Measurements from ENCODE around the gene NR6A1.
A peak's percentile ranks its signal among the peaks of the same experiment; 100 is the strongest.

The NR6A1 gene

DNA sequence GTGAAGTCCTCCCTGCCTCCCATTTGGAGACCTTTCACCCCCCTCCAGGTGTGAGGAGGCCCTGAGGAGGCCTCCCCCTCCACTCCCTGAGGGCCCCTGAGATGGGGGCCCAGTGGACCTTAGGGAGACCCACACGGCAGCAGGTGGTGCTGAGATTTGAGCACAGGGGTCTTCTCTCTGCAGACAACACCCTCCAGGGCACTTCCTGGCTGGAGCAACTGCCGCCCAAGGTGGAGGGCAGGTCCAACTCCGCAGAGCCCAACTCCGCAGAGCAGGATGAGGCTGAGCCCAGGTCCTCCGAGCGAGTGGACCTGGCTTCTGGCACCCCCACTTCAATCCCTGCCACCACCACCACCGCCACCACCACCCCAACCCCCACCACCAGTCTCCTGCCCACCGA, 32.8 kb upstream of the NR6A1 start:
- DNase-seq (ENCODE audit: low read depth): no peak
- TF ChIP-seq, protein P1, sequence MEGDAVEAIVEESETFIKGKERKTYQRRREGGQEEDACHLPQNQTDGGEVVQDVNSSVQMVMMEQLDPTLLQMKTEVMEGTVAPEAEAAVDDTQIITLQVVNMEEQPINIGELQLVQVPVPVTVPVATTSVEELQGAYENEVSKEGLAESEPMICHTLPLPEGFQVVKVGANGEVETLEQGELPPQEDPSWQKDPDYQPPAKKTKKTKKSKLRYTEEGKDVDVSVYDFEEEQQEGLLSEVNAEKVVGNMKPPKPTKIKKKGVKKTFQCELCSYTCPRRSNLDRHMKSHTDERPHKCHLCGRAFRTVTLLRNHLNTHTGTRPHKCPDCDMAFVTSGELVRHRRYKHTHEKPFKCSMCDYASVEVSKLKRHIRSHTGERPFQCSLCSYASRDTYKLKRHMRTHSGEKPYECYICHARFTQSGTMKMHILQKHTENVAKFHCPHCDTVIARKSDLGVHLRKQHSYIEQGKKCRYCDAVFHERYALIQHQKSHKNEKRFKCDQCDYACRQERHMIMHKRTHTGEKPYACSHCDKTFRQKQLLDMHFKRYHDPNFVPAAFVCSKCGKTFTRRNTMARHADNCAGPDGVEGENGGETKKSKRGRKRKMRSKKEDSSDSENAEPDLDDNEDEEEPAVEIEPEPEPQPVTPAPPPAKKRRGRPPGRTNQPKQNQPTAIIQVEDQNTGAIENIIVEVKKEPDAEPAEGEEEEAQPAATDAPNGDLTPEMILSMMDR (conservative IDR thresholded peaks at IDR 0.05; ENCODE audit: low read length): no peak
- no peak overlapping the region for H3K4me3 ChIP-seq (ENCODE audit: low read length)

DNA sequence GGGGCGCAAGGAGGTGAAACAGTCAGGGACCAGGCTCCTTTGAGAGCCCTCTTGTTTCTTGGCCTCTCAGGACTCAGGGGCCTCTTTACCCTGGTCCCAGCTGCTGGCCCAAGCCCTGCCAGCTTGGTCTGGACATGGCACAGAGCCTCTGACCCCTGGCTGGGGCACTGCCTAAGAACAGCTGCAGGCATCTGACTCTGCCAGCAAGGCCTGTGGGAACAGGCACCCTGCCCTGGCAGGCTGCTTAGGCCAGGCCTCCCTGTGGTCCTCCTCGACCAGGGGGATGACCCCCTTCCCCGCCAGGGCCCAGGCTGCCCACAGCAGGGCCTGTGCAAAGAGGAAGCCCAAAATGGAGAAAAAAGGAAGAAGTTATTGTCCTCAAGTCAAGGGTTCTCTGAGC, 31.3 kb upstream of the NR6A1 start:
- DNase-seq (ENCODE audit: low read depth): no peak
- TF ChIP-seq, protein P1 (conservative IDR thresholded peaks at IDR 0.05; ENCODE audit: low read length): no peak
- H3K4me3 ChIP-seq (ENCODE audit: low read length): no peak overlapping the region

DNA sequence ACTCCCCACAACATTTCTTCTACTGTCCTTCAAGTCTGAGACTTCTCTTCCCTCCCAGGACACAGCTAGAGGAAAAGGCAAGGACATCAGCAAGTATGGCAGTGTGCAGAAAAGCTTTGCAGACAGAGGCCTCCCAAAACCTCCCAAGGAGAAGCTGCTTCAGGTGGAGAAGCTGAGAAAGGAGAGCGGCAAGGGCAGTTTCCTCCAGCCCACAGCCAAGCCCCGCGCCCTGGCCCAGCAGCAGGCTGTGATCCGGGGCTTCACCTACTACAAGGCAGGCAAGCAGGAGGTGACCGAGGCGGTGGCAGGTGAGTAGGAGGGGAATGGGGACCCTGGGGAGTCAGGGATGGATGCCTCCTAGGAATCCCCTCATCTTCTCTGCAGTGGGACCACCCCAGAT, 30.2 kb upstream of the NR6A1 start:
- TF ChIP-seq, protein P1 (conservative IDR thresholded peaks at IDR 0.05; ENCODE audit: low read length): no peak
- no peak for DNase-seq (ENCODE audit: low read depth)
- H3K4me3 ChIP-seq (ENCODE audit: low read length): no peak overlapping the region

DNA sequence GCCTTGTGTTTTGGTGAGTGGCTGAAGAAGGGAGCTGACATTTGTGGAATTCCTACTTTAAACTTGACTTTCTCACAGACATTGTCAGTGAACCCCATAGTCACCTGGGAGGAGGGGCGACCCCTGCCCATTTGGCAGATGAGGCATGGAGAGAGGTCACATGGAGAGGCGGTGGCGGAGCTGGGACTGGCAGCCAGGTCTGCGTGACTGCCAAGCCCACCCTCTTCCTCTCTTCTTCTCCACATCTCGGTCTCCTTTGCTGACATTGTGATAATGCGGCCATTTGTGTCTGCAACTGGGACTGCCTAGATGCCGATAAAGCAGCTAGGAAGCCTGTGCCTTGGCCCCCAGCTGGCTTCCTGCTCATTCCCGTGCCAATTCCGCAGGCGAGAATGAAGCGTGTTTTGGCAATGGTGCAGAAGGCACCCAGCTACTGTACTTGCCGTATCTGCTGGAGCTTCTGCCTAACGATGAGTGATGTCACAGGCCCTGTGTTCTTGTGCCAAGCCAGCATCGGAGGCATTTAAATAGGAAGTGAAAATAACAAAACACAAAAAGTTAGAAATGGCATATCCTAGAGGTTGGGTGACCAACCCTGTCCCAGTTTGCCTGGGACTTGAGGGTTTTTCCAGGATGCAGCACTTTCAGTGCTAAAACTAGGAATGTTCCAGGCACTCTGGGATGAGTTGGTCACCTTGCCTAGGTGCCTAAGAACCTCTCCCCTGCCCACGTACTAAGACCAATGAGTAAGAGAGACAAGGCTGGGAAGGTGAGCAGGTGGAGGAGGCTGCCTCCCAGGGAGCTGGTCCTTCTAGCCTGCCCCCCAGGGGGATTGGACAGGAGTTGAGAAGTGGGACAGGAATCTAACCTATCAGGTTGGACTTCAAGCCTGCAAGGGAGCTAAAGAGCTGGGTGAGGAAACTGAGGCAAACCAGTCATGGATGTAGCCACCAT, 29.5 kb upstream of the NR6A1 start:
- TF ChIP-seq, protein P1 (conservative IDR thresholded peaks at IDR 0.05; ENCODE audit: low read length): no peak
- no peak overlapping the region for H3K4me3 ChIP-seq (ENCODE audit: low read length)
- peak; percentile 49 for DNase-seq (ENCODE audit: low read depth)

DNA sequence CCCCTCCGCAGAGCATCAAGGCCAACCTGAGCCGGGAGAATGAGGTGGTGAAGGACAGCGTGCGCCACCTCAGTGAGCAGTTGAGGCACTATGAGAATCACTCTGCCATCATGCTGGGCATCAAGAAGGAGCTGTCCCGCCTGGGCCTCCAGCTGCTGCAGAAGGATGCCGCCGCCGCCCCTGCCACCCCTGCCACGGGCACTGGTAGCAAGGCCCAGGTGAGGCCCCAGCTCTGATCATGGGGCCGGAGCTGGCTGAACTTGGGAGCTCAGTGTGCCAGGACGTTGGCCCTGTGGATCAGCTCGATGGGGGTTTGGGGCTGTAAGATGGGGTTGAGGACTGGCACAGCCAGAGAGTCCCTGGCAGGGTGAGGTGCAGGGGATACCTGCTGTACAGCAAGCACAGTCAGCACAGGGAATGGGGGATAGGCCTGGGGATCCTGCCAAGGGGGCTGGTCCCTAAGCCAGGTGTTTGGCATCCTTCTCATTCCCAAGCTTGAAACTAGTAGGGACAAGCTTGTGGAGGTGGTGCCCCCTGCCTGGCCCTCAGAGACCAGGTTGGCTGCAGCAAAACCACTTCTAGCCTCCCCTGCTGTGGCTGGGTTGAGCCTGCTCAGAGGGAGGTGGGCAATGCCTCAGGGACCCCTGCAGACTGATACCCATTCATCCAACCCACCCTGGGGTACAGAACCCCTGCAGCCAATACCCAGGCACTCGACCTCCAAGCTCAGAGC, 28.3 kb upstream of the NR6A1 start:
- no peak for DNase-seq (ENCODE audit: low read depth)
- H3K4me3 ChIP-seq (ENCODE audit: low read length): no peak overlapping the region
- TF ChIP-seq, protein P1 (conservative IDR thresholded peaks at IDR 0.05; ENCODE audit: low read length): no peak

DNA sequence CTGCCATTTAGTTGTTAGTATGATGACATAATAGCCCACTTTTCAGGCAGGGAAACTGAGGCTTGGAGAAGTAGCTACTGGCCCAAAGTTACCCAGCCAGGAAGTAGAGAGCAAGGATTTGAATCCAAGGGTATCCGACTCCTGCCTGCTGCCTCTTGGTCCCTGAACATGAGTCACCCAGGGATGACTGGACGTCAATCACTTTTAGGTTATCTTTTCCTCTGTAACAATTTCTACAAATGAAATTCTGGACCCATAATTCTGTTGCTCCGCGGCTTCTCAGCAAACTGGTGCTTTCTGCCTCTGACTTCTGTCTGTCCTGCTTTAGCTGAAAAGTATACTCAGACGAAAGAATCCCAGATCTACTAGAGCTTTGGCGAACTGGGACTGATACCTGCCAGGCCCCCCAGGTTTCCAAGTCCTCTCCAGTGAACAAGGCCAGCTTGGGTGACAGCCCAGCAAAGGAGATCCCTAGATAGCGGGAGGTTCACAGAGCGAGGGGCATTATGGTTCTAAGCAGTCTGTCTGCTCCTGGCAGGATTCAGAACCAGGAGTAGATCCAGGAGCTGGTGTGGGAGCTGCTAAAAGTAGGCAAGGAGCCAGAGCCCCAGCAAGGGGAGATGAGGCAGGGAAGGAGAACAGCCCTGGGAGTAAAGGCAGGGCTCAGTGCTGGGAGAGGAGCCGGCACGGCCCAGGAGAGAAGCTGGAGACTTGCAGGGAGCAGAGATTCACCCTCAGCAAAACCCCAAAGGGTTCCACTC, 26.4 kb upstream of the NR6A1 start:
- DNase-seq (ENCODE audit: low read depth): no peak
- TF ChIP-seq, protein P1 (conservative IDR thresholded peaks at IDR 0.05; ENCODE audit: low read length): no peak
- H3K4me3 ChIP-seq (ENCODE audit: low read length): no peak overlapping the region

Data from AG10803 (cell line).